H9 (cell line): ENCODE results near the gene TEX52. TPM values are rescaled to one million over a fixed set of nuclear protein-coding genes. Genes with fewer than 3 reads are reported as not detected.

Source experiments
- DNase-seq: peaks from one replicate; pipeline ENCODE4 v3.0.0-alpha.2; 2017
- H2AFZ ChIP-seq: one replicate; pipeline ENCODE4 v1.6.1; 2013; ENCODE audit warnings: mild to moderate bottlenecking, low read length, control low read depth, moderate library complexity
- H2AK5ac ChIP-seq: 2 replicates; pipeline ENCODE4 v1.6.1; 2013; ENCODE audit warnings: low read length, control low read depth, mixed read lengths; ENCODE audit not compliant: insufficient read length
- H2BK120ac ChIP-seq: one replicate; pipeline ENCODE4 v1.6.1; 2013; ENCODE audit warnings: low read depth, mild to moderate bottlenecking, low read length, control low read depth, inconsistent platforms; ENCODE audit not compliant: poor library complexity, severe bottlenecking
- H2BK12ac ChIP-seq: 2 replicates; pipeline ENCODE4 v1.6.1; 2013; ENCODE audit warnings: low read length, control low read depth, mixed read lengths, low read depth; ENCODE audit not compliant: insufficient read length
- H2BK15ac ChIP-seq: 2 replicates; pipeline ENCODE4 v1.6.1; 2013; ENCODE audit warnings: low read depth, low read length, control low read depth
- H2BK20ac ChIP-seq: one replicate; pipeline ENCODE4 v1.6.1; 2013; ENCODE audit warnings: low read depth, mild to moderate bottlenecking, low read length, control low read depth, inconsistent platforms; ENCODE audit not compliant: poor library complexity, severe bottlenecking
- H2BK5ac ChIP-seq: 2 replicates; pipeline ENCODE4 v1.6.1; 2013; ENCODE audit warnings: low read length, control low read depth, mixed read lengths; ENCODE audit not compliant: insufficient read length
- H3K14ac ChIP-seq: 2 replicates; pipeline ENCODE4 v1.6.1; 2013; ENCODE audit warnings: low read length, control low read depth; ENCODE audit not compliant: insufficient read depth
- H3K18ac ChIP-seq: 2 replicates; pipeline ENCODE4 v1.6.1; 2013; ENCODE audit warnings: low read depth, mild to moderate bottlenecking, mixed read lengths, low read length, control low read depth; ENCODE audit not compliant: insufficient read length
- H3K23ac ChIP-seq: 2 replicates; pipeline ENCODE4 v1.6.1; 2013; ENCODE audit warnings: low read length, control low read depth, mixed read lengths, low read depth; ENCODE audit not compliant: insufficient read length
- H3K23me2 ChIP-seq: 2 replicates; pipeline ENCODE4 v1.6.1; 2013; ENCODE audit warnings: low read depth, mild to moderate bottlenecking, mixed read lengths, low read length, control low read depth; ENCODE audit not compliant: insufficient read length, poor library complexity, severe bottlenecking
- H3K27ac ChIP-seq: 2 replicates; pipeline ENCODE4 v1.5.1; 2013; ENCODE audit warnings: low read length, control low read depth, mixed read lengths, low read depth; ENCODE audit not compliant: insufficient read length
- H3K27me3 ChIP-seq: 2 replicates; pipeline ENCODE4 v1.6.1; 2013; ENCODE audit warnings: low read length, control low read depth, inconsistent platforms; ENCODE audit not compliant: insufficient read depth
- H3K4ac ChIP-seq: 2 replicates; pipeline ENCODE4 v1.6.1; 2013; ENCODE audit warnings: low read depth, mild to moderate bottlenecking, control low read depth, inconsistent platforms, low read length, moderate library complexity
- H3K4me1 ChIP-seq: 2 replicates; pipeline ENCODE4 v1.6.1; 2013; ENCODE audit warnings: low read length, control low read depth, inconsistent platforms; ENCODE audit not compliant: insufficient read depth
- H3K4me2 ChIP-seq: 2 replicates; pipeline ENCODE4 v1.6.1; 2013; ENCODE audit warnings: low read length, control low read depth, mixed read lengths; ENCODE audit not compliant: insufficient read length, insufficient read depth
- H3K56ac ChIP-seq: 2 replicates; pipeline ENCODE4 v1.6.1; 2013; ENCODE audit warnings: low read depth, mild to moderate bottlenecking, mixed read lengths, low read length, control low read depth; ENCODE audit not compliant: insufficient read length
- H3K79me1 ChIP-seq: 2 replicates; pipeline ENCODE4 v1.6.1; 2013; ENCODE audit warnings: low read depth, mild to moderate bottlenecking, moderate library complexity, low read length, control low read depth, inconsistent platforms; ENCODE audit not compliant: insufficient read depth, poor library complexity, severe bottlenecking
- H3K79me2 ChIP-seq: 2 replicates; pipeline ENCODE4 v1.6.1; 2013; ENCODE audit warnings: low read length, control low read depth, inconsistent platforms; ENCODE audit not compliant: insufficient read depth
- H3K9ac ChIP-seq: 2 replicates; pipeline ENCODE4 v1.6.1; 2013; ENCODE audit warnings: low read length, control low read depth, mixed read lengths; ENCODE audit not compliant: insufficient read length; ENCODE audit errors: extremely low read depth
- H3K9me3 ChIP-seq: one replicate; pipeline ENCODE4 v1.6.1; 2013; ENCODE audit warnings: low read depth, low read length, inconsistent platforms; ENCODE audit not compliant: control insufficient read depth
- H3T11ph ChIP-seq: one replicate; pipeline ENCODE4 v1.6.1; 2013; ENCODE audit warnings: mild to moderate bottlenecking, low read length, control low read depth, inconsistent platforms
- H4K20me1 ChIP-seq: one replicate; pipeline ENCODE4 v1.6.1; 2013; ENCODE audit not compliant: control insufficient read depth, insufficient read length, insufficient read depth
- H4K5ac ChIP-seq: 2 replicates; pipeline ENCODE4 v1.6.1; 2013; ENCODE audit warnings: low read depth, mild to moderate bottlenecking, mixed read lengths, low read length, control low read depth; ENCODE audit not compliant: insufficient read length
- H4K8ac ChIP-seq: replicated peaks from 2 replicates; pipeline ENCODE4 v1.6.1; 2013; ENCODE audit warnings: low read length, control low read depth, mixed read lengths, low read depth; ENCODE audit not compliant: insufficient read length
- H4K91ac ChIP-seq: 2 replicates; pipeline ENCODE4 v1.6.1; 2013; ENCODE audit warnings: low read depth, mild to moderate bottlenecking, moderate library complexity, mixed read lengths, low read length, control low read depth; ENCODE audit not compliant: insufficient read length
- H3K27ac Mint-ChIP-seq, 3 experiments: 2 replicates in 2 of 3; 3 replicates in 1 of 3; pipeline ENCODE4 v1.8.0; 2020 to 2021; ENCODE audit warnings: mixed read lengths in 3 of 3, mild to moderate bottlenecking in 1 of 3, moderate library complexity in 1 of 3
- H3K27me3 Mint-ChIP-seq: 2 replicates; pipeline ENCODE4 v1.8.0; 2021; ENCODE audit warnings: low read depth, mild to moderate bottlenecking, moderate library complexity, mixed read lengths
- H3K36me3 Mint-ChIP-seq, 3 experiments: 2 replicates in 2 of 3; 3 replicates in 1 of 3; pipeline ENCODE4 v1.8.0; 2020 to 2021; ENCODE audit warnings: low read depth in 3 of 3, mixed read lengths in 3 of 3; ENCODE audit not compliant: insufficient read depth in 1 of 3
- H3K4me1 Mint-ChIP-seq, 2 experiments: 2 replicates each; pipeline ENCODE4 v1.8.0; 2020; ENCODE audit warnings: mixed read lengths in 2 of 2
- H3K4me3 Mint-ChIP-seq, 2 experiments: 2 replicates in 1 of 2; 3 replicates in 1 of 2; pipeline ENCODE4 v1.8.0; 2020 to 2021; ENCODE audit warnings: mild to moderate bottlenecking in 2 of 2, mixed read lengths in 2 of 2, moderate library complexity in 1 of 2
- H3K9me3 Mint-ChIP-seq, 2 experiments: 2 replicates in 1 of 2; 3 replicates in 1 of 2; pipeline ENCODE4 v1.8.0; 2020; ENCODE audit warnings: mild to moderate bottlenecking in 2 of 2, mixed read lengths in 2 of 2, moderate library complexity in 1 of 2
- CTCF ChIP-seq: fragments of 200-600 bp; sonication (generic); conservative IDR thresholded peaks from 3 replicates; pipeline ENCODE4 v1.8.0; 2021; ENCODE audit warnings: antibody characterized with exemption, mild to moderate bottlenecking
- WGBS: extraction: QIAGEN DNeasy Blood & Tissue Kit; methylation state at CpG from one replicate; pipeline ENCODE4 v1.1.7; 2013; ENCODE audit warnings: missing lambda C conversion rate, low lambda C conversion rate, mixed read lengths; ENCODE audit not compliant: insufficient read length; ENCODE audit errors: extremely low coverage; 5-methylcytosine and 5-hydroxymethylcytosine counted together
- total RNA-seq: library from RNA; stranded (reverse); gene quantifications from 2 replicates; pipeline ENCODE4 v1.2.1, GENCODE V29; 2021

Gene TEX52
- total RNA-seq, 1 experiment from 2014 or later: 0.20 TPM

GRCh38 chr12:2826721-2827515 is 29.9 kb downstream of the TEX52 start:
- Histone ChIP-seq H3T11ph (no peak overlapping the region), H4K91ac (no peak overlapping the region), H4K5ac (no peak overlapping the region), H3K23ac (no peak overlapping the region), H3K4me2 (no peak overlapping the region), H2BK15ac (no peak overlapping the region), H3K9ac (no peak overlapping the region), H3K18ac (no peak overlapping the region), H3K27me3 (no peaks in the 10 kb centered on the region), H2BK12ac (no peak overlapping the region), H4K8ac (no peak overlapping the region), H3K14ac (no peak overlapping the region), H3K56ac (no peak overlapping the region), H2AFZ (no peak overlapping the region), H3K79me2 (no peaks in the 10 kb centered on the region), H3K23me2 (no peaks in the 10 kb centered on the region), H2BK120ac (no peak overlapping the region), H2AK5ac (no peak overlapping the region), H4K20me1 (no peaks in the 10 kb centered on the region), H2BK5ac (no peak overlapping the region), H3K4ac (no peak overlapping the region), H3K9me3 (no peaks in the 10 kb centered on the region), H3K79me1 (no peaks in the 10 kb centered on the region), H2BK20ac (no peak overlapping the region), H3K27ac (no peak overlapping the region), H3K4me1 (peaks cover 3% of the 10 kb centered on the region; the same call in 1 of the 2 replicates)
- WGBS: no CpG with 5 or more reads among the region's 14 CpGs
- DNase-seq: no peak
- TF ChIP-seq CTCF: no peak
- H3K36me3 Mint-ChIP-seq: peaks cover 27 to 81% (median 63%) of the 10 kb centered on the region in 3 experiments
- H3K27ac Mint-ChIP-seq: peak overlapping the region; percentile 56 to 79 (median 73); a peak in 4 of 7 replicates
- peaks cover 37% of the 10 kb centered on the region in 2 experiments for H3K4me1 Mint-ChIP-seq
- no peaks in the 10 kb centered on the region for H3K9me3 Mint-ChIP-seq
- no peak overlapping the region for H3K4me3 Mint-ChIP-seq
- H3K27me3 Mint-ChIP-seq: no peaks in the 10 kb centered on the region
